HCT116 (cell line): ENCODE results near the gene TUBD1. TPM values are rescaled to one million over a fixed set of nuclear protein-coding genes. Genes with fewer than 3 reads are reported as not detected.
"Not testable (repeated sequence)": the region's sequence is repeated elsewhere in the genome, so short reads cannot be mapped to it uniquely, and the experiment has no call there.

Experiments used
- ATAC-seq: fragments of 200-7000 bp; cut with Tn5 transposase; 2 replicates; pipeline ENCODE4 v1.9.1; 2020; ENCODE audit warnings: mild to moderate bottlenecking, moderate library complexity
- BruUV-seq: library from RNA; stranded (reverse); fragments of 400-500 nt; replicated peaks from 2 replicates; lab custom pipeline; 2021; lab: Mats Ljungman, UMichigan
- CTCF ChIA-PET: fragments of 300-600 bp; sonication (Branson Sonifier 250); formaldehyde crosslinking; loops from one replicate; lab custom pipeline; 2021; ENCODE audit warnings: antibody characterized with exemption; lab: Charles Lee
- POLR2A ChIA-PET: fragments of 300-600, 350-600 bp; sonication (Branson Sonifier 250); formaldehyde crosslinking; loops from one replicate; lab custom pipeline; 2021; ENCODE audit warnings: antibody characterized with exemption; lab: Charles Lee
- RAD21 ChIA-PET, 2 experiments: fragments of 300-600 bp; sonication (Branson Sonifier 250); formaldehyde crosslinking; loops; one replicate each; lab custom pipeline; 2023; ENCODE audit warnings: low total read pairs in 2 of 2; ENCODE audit not compliant: uncharacterized antibody in 2 of 2, unreplicated experiment in 2 of 2, low non-redundant PET in 1 of 2; lab: Charles Lee
- DNase-seq: peaks from one replicate; pipeline ENCODE4 v3.0.0-alpha.2; 2010; ENCODE audit warnings: low read depth, low spot score
- H2AFZ ChIP-seq: fragments of 200-600 bp; shearing (Covaris generic), sonication (generic); 2 replicates; pipeline ENCODE4 v1.6.1; 2017; ENCODE audit warnings: low read depth, mixed run types, mixed read lengths, antibody characterized with exemption, low read length; ENCODE audit not compliant: poor library complexity, severe bottlenecking
- H3K27ac ChIP-seq: 2 replicates; pipeline ENCODE4 v1.5.1; 2012; ENCODE audit warnings: low read depth, low read length
- H3K27me3 ChIP-seq: fragments of 200-600 bp; sonication (generic); 2 replicates; pipeline ENCODE4 v1.6.1; 2016; ENCODE audit warnings: mixed run types, low read length, mixed read lengths; ENCODE audit not compliant: insufficient read depth
- H3K36me3 ChIP-seq, 2 experiments: fragments of 200-500 bp in 1 of 2; fragments of 200-600 bp in 1 of 2; sonication (Bioruptor generic) in 1 of 2; sonication (generic) in 1 of 2; 2 replicates each; pipeline versions ENCODE4 v1.5.1 to v1.6.1; 2014 to 2016; ENCODE audit warnings: low read length in 2 of 2, inconsistent platforms in 1 of 2, mixed read lengths in 1 of 2, mixed run types in 1 of 2; ENCODE audit not compliant: insufficient read depth in 2 of 2, control insufficient read depth in 1 of 2
- H3K4me1 ChIP-seq, 2 experiments: fragments of 200-600 bp in 1 of 2; sonication (generic) in 1 of 2; 2 replicates each; pipeline versions ENCODE4 v1.5.1 to v1.6.1; 2012 to 2017; ENCODE audit warnings: low read length in 2 of 2, inconsistent platforms in 1 of 2, mild to moderate bottlenecking in 1 of 2, mixed read lengths in 1 of 2, mixed run types in 1 of 2, moderate library complexity in 1 of 2; ENCODE audit not compliant: insufficient read depth in 2 of 2, control insufficient read depth in 1 of 2
- H3K4me2 ChIP-seq: fragments of 200-600 bp; sonication (generic); 2 replicates; pipeline ENCODE4 v1.6.1; 2017; ENCODE audit warnings: mixed run types, low read length, mixed read lengths
- H3K4me3 ChIP-seq, 2 experiments: fragments of 200-600 bp in 1 of 2; sonication (generic) in 1 of 2; replicated peaks in 1 of 2; 2 replicates each; pipeline ENCODE4 v1.5.1; 2011 to 2016; ENCODE audit warnings: low read length in 2 of 2, control low read depth in 1 of 2, low read depth in 1 of 2, mild to moderate bottlenecking in 1 of 2, mixed read lengths in 1 of 2, mixed run types in 1 of 2
- H3K79me2 ChIP-seq: fragments of 200-600 bp; sonication (generic); 2 replicates; pipeline ENCODE4 v1.6.1; 2017; ENCODE audit warnings: mild to moderate bottlenecking, mixed run types, low read length, moderate library complexity, mixed read lengths; ENCODE audit not compliant: insufficient read depth
- H3K9ac ChIP-seq: fragments of 200-600 bp; sonication (generic); 2 replicates; pipeline ENCODE4 v1.6.1; 2016; ENCODE audit warnings: low read length, mixed read lengths
- H3K9me2 ChIP-seq: fragments of 200-600 bp; sonication (generic), shearing (Covaris generic); 2 replicates; pipeline ENCODE4 v1.6.1; 2017; ENCODE audit warnings: mixed run types, mild to moderate bottlenecking, moderate library complexity; ENCODE audit not compliant: insufficient read depth
- H3K9me3 ChIP-seq, 2 experiments: fragments of 200-500 bp in 1 of 2; fragments of 200-600 bp in 1 of 2; sonication (Bioruptor generic) in 1 of 2; sonication (generic) in 1 of 2; 2 replicates each; pipeline ENCODE4 v1.6.1; 2014 to 2017; ENCODE audit warnings: low read length in 2 of 2, mixed read lengths in 2 of 2, inconsistent platforms in 1 of 2, low read depth in 1 of 2, mild to moderate bottlenecking in 1 of 2, mixed run types in 1 of 2, moderate library complexity in 1 of 2; ENCODE audit not compliant: control insufficient read depth in 1 of 2, insufficient read depth in 1 of 2
- H4K20me1 ChIP-seq: fragments of 200-600 bp; sonication (generic), shearing (Covaris generic); 2 replicates; pipeline ENCODE4 v1.6.1; 2017; ENCODE audit warnings: mixed run types, mild to moderate bottlenecking, moderate library complexity; ENCODE audit not compliant: insufficient read depth
- CBX3 ChIP-seq: IDR thresholded peaks from 2 replicates; pipeline ENCODE4 v1.6.1; 2012; ENCODE audit warnings: low read depth
- CTCF ChIP-seq, 3 experiments: fragments of 200-600 bp in 1 of 3; sonication (generic) in 1 of 3; IDR thresholded peaks in 2 of 3; conservative IDR thresholded peaks in 1 of 3; 2 replicates each; pipeline ENCODE4 v1.5.1; 2012 to 2017; ENCODE audit warnings: low read depth in 2 of 3, low read length in 2 of 3, antibody characterized with exemption in 1 of 3, borderline replicate concordance in 1 of 3, control low read depth in 1 of 3, mild to moderate bottlenecking in 1 of 3, mixed read lengths in 1 of 3, mixed run types in 1 of 3, moderate library complexity in 1 of 3; ENCODE audit not compliant: insufficient read depth in 1 of 3
- SIN3A ChIP-seq: IDR thresholded peaks from 2 replicates; pipeline ENCODE4 v1.6.1; 2012; ENCODE audit warnings: low read depth
- ZNF274 ChIP-seq: fragments of 200-500 bp; sonication (Bioruptor generic); IDR thresholded peaks from 2 replicates; pipeline ENCODE4 v1.6.1; 2014; ENCODE audit warnings: mild to moderate bottlenecking, low read depth, low read length, inconsistent platforms
- intact Hi-C: fragments of 100-400 bp; cut with micrococcal nuclease; formaldehyde crosslinking; loops from 2 replicates; pipeline ENCODE4 v1.10.0; 2022
- total RNA-seq: library from RNA; stranded (reverse); gene quantifications from one replicate; pipeline ENCODE4 v1.2.1, GENCODE V29; 2021; ENCODE audit not compliant: unreplicated experiment

TUBD1 gene
- total RNA-seq, 1 experiment from 2014 or later = 13.0 TPM

GRCh38 chr17:59851439-59852375 lies 41.0 kb downstream of the TUBD1 start:
- Histone ChIP-seq H3K36me3 (no peaks in the 10 kb centered on the region), H3K27ac (no peak overlapping the region), H3K4me3 (no peak overlapping the region), H3K79me2 (no peaks in the 10 kb centered on the region), H3K9me2 (no peaks in the 10 kb centered on the region), H3K9ac (no peak overlapping the region), H3K27me3 (no peaks in the 10 kb centered on the region), H2AFZ (no peak overlapping the region), H3K9me3 (no peaks in the 10 kb centered on the region), H3K4me2 (no peak overlapping the region), H3K4me1 (peaks cover 72 to 88% of the 10 kb centered on the region in 2 experiments), H4K20me1 (no peaks in the 10 kb centered on the region)
- CTCF ChIA-PET = no interaction called here
- DNase-seq (no peak), ATAC-seq (no peak)
- no peak for TF ChIP-seq SIN3A
- TF ChIP-seq ZNF274 = no peak
- no peak for TF ChIP-seq CTCF (IDR thresholded peaks at IDR 0.05 in 2 of 3, conservative IDR thresholded peaks at IDR 0.05 in 1 of 3; ENCODE audit: borderline replicate concordance in 1 of 3, insufficient read depth in 1 of 3, low read depth in 2 of 3, low read length in 2 of 3)
- no peak for TF ChIP-seq CBX3
- RAD21 ChIA-PET = no interaction called here
- intact Hi-C loops = no loop called here
- POLR2A ChIA-PET = no interaction called here
- BruUV-seq = no TSS peak

- H3K9me3 ChIP-seq, ATAC-seq, H3K36me3 ChIP-seq, H4K20me1 ChIP-seq, H3K4me3 ChIP-seq, BruUV-seq, H3K79me2 ChIP-seq, DNase-seq, intact Hi-C loops, H3K9me2 ChIP-seq, H3K27me3 ChIP-seq, H3K9ac ChIP-seq, H2AFZ ChIP-seq: not testable (repeated sequence)
- peaks cover 81 to 97% of the 10 kb centered on the region in 2 experiments for H3K4me1 ChIP-seq
- RAD21 ChIA-PET = interaction anchor here in 1 of 2 experiments (0.5 kb wide), 1 partner anchor 874 kb away, joined by 5 read pairs; no protein-coding TSS in a partner anchor
- peak overlapping the region; percentile 8; the same call in 1 of the 2 replicates for H3K4me2 ChIP-seq
- CTCF ChIA-PET = interaction anchor here (2.0 to 2.8 kb wide), 2 partner anchors 8 to 96 kb away, joined by 4 to 19 read pairs; no protein-coding TSS in a partner anchor
- POLR2A ChIA-PET = interaction anchor here (1.0 kb wide), 1 partner anchor 95 kb away, joined by 3 read pairs; no protein-coding TSS in a partner anchor
- H3K27ac ChIP-seq = peak overlapping the region; percentile 97; the same call in 1 of the 2 replicates
Observed at GRCh38 chr17:59850311-59850710, 42.4 kb downstream of the TUBD1 start.
